MCF 10A (cell line): ENCODE results near the gene ANKRD10. TPM values are rescaled to one million over a fixed set of nuclear protein-coding genes. Genes with fewer than 3 reads are reported as not detected.

Experiments used
- BruUV-seq: library from RNA; stranded (reverse); fragments of 400-500 nt; replicated peaks from 2 replicates; lab custom pipeline; 2021; lab: Mats Ljungman, UMichigan
- CTCF ChIA-PET: fragments of 300-600 bp; sonication (Branson Sonifier 250); formaldehyde crosslinking; extraction: SDS; loops from one replicate; lab custom pipeline; 2021; ENCODE audit warnings: antibody characterized with exemption, inconsistent platforms; lab: Yijun Ruan, JAX
- POLR2A ChIA-PET: fragments of 300-600, 350-650 bp; sonication (Branson Sonifier 250); formaldehyde crosslinking; extraction: SDS; loops from one replicate; lab custom pipeline; 2020; ENCODE audit warnings: antibody characterized with exemption, inconsistent platforms; lab: Yijun Ruan, JAX
- DNase-seq: peaks from one replicate; pipeline ENCODE4 v3.0.0-alpha.2; 2018; ENCODE audit not compliant: unreplicated experiment
- H3K27ac Mint-ChIP-seq: one replicate; pipeline ENCODE4 v1.8.0; 2022; ENCODE audit warnings: mild to moderate bottlenecking, low read depth, mixed read lengths; ENCODE audit not compliant: unreplicated experiment
- H3K27me3 Mint-ChIP-seq: one replicate; pipeline ENCODE4 v1.8.0; 2022; ENCODE audit warnings: mixed read lengths; ENCODE audit not compliant: insufficient read depth, unreplicated experiment
- H3K36me3 Mint-ChIP-seq: one replicate; pipeline ENCODE4 v1.8.0; 2022; ENCODE audit warnings: mild to moderate bottlenecking, moderate library complexity, mixed read lengths; ENCODE audit not compliant: insufficient read depth, unreplicated experiment
- H3K4me1 Mint-ChIP-seq: one replicate; pipeline ENCODE4 v1.8.0; 2022; ENCODE audit warnings: mixed read lengths; ENCODE audit not compliant: insufficient read depth, unreplicated experiment
- H3K4me3 Mint-ChIP-seq: one replicate; pipeline ENCODE4 v1.8.0; 2022; ENCODE audit warnings: mild to moderate bottlenecking, moderate library complexity, mixed read lengths; ENCODE audit not compliant: unreplicated experiment
- H3K9me3 Mint-ChIP-seq: one replicate; pipeline ENCODE4 v1.8.0; 2022; ENCODE audit warnings: mixed read lengths; ENCODE audit not compliant: unreplicated experiment
- CTCF ChIP-seq: fragments of 200-600 bp; IDR thresholded peaks from one replicate; pipeline ENCODE4 v1.8.0; 2022; ENCODE audit warnings: antibody characterized with exemption, mild to moderate bottlenecking; ENCODE audit not compliant: unreplicated experiment
- intact Hi-C: fragments of 100-400 bp; cut with micrococcal nuclease; formaldehyde crosslinking; loops from 2 replicates; pipeline ENCODE4 v1.14.1; 2022
- total RNA-seq: library from RNA; stranded (reverse); gene quantifications from 2 replicates; pipeline ENCODE4 v1.2.3, GENCODE V29; 2022

Gene ANKRD10
- total RNA-seq, 1 experiment from 2014 or later: 61.7 TPM

GRCh38 chr13:110924639-110924934 lies 9.7 kb upstream of the ANKRD10 start:
- Mint-ChIP-seq H3K4me1 (no peaks in the 10 kb centered on the region), H3K4me3 (no peak overlapping the region), H3K27me3 (peaks cover 27% of the 10 kb centered on the region), H3K27ac (peak overlapping the region; percentile 17), H3K36me3 (no peaks in the 10 kb centered on the region), H3K9me3 (no peaks in the 10 kb centered on the region)
- TF ChIP-seq CTCF: no peak
- CTCF ChIA-PET: interaction anchor here (0.5 kb wide), 1 partner anchor 102 kb away, joined by 3 read pairs; no protein-coding TSS in a partner anchor
- intact Hi-C loops: no loop called here
- BruUV-seq: no TSS peak
- DNase-seq: no peak
- POLR2A ChIA-PET: no interaction called here

GRCh38 chr13:110923777-110924638 lies 9.1 kb upstream of the ANKRD10 start:
- no peak for DNase-seq
- H3K27ac Mint-ChIP-seq: peak overlapping the region; percentile 17
- TF ChIP-seq CTCF: no peak
- no peaks in the 10 kb centered on the region for H3K9me3 Mint-ChIP-seq
- no peaks in the 10 kb centered on the region for H3K4me1 Mint-ChIP-seq
- ChIA-PET CTCF (interaction anchor here (0.5 to 0.6 kb wide), 2 partner anchors 20 to 103 kb away, joined by 3 read pairs; no protein-coding TSS in a partner anchor), POLR2A (no interaction called here)
- H3K27me3 Mint-ChIP-seq: peaks cover 25% of the 10 kb centered on the region
- H3K36me3 Mint-ChIP-seq: no peaks in the 10 kb centered on the region
- no peak overlapping the region for H3K4me3 Mint-ChIP-seq
- intact Hi-C loops: no loop called here
- BruUV-seq: no TSS peak

GRCh38 chr13:110923086-110923485 lies 8.2 kb upstream of the ANKRD10 start:
- Mint-ChIP-seq H3K4me3 (no peak overlapping the region), H3K4me1 (no peaks in the 10 kb centered on the region), H3K9me3 (no peaks in the 10 kb centered on the region), H3K36me3 (no peaks in the 10 kb centered on the region), H3K27me3 (peaks cover 16% of the 10 kb centered on the region), H3K27ac (no peak overlapping the region)
- no TSS peak for BruUV-seq
- POLR2A ChIA-PET: no interaction called here
- TF ChIP-seq CTCF: no peak
- CTCF ChIA-PET: interaction anchor here (0.6 kb wide), 1 partner anchor 21 kb away, joined by 3 read pairs; no protein-coding TSS in a partner anchor
- intact Hi-C loops: no loop called here
- no peak for DNase-seq

GRCh38 chr13:110922506-110922905 lies 7.6 kb upstream of the ANKRD10 start:
- intact Hi-C loops: no loop called here
- BruUV-seq: no TSS peak
- H3K36me3 Mint-ChIP-seq: no peaks in the 10 kb centered on the region
- POLR2A ChIA-PET: no interaction called here
- H3K9me3 Mint-ChIP-seq: no peaks in the 10 kb centered on the region
- peaks cover 11% of the 10 kb centered on the region for H3K27me3 Mint-ChIP-seq
- DNase-seq: no peak
- no peak overlapping the region for H3K4me3 Mint-ChIP-seq
- no peaks in the 10 kb centered on the region for H3K4me1 Mint-ChIP-seq
- CTCF ChIA-PET: interaction anchor here (0.7 kb wide), 1 partner anchor 28 kb away, joined by 3 read pairs; no protein-coding TSS in a partner anchor
- no peak for TF ChIP-seq CTCF
- H3K27ac Mint-ChIP-seq: no peak overlapping the region
